Occipital lobe (tissue), 2 donors: ENCODE measurements around the gene SMURF1. TPM values are rescaled to one million over a fixed set of nuclear protein-coding genes. Genes with fewer than 3 reads are reported as not detected.
A peak's percentile ranks its signal among the peaks of the same experiment; 100 is the strongest.
"Not testable (repeated sequence)": the region's sequence is repeated elsewhere in the genome, so short reads cannot be mapped to it uniquely, and the experiment has no call there.

Source experiments
- DNase-seq: peaks from one replicate; lab custom pipeline; 2025; lab: John Stamatoyannopoulos, UW
- total RNA-seq: library from RNA; depleted of rRNA; stranded (reverse); fragments of >200 nt; gene quantifications from one replicate; pipeline ENCODE4 v1.2.3, GENCODE V29; 2014

Gene SMURF1
- total RNA-seq, 1 donor from 2014 or later: 24.6 TPM

GRCh38 chr7:99054781-99055180 is 89.1 kb downstream of the SMURF1 start:
- DNase-seq: no peak

GRCh38 chr7:99050971-99051370 is 92.9 kb downstream of the SMURF1 start:
- DNase-seq: no peak

DNA sequence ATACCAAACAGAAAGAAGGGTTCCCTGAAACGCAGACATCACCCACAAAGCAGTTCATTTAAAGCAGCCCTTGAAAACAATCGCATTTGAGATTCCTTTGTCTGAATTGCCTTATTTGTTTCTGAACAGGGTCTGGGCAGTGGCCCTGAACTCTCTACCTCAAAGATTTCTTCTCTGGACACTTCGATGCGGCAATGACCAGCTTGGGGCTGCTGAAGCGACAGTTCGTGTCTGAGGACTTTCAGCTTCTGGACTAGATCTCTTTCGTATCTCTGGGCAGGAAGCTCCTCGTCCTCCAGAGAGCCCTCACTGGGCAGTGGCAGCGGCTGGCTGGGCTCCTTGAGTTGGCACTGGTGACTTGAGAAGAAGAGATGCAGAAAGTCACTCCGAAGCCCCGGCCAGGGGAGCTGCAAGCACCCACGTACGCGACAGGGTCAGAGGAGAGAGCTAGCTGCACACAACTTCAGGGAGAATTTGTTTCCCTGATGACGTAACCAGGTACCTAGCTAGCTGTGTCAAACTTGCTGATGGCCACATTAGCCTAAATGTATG is 96.3 kb downstream of the SMURF1 start:
- DNase-seq: no peak

DNA sequence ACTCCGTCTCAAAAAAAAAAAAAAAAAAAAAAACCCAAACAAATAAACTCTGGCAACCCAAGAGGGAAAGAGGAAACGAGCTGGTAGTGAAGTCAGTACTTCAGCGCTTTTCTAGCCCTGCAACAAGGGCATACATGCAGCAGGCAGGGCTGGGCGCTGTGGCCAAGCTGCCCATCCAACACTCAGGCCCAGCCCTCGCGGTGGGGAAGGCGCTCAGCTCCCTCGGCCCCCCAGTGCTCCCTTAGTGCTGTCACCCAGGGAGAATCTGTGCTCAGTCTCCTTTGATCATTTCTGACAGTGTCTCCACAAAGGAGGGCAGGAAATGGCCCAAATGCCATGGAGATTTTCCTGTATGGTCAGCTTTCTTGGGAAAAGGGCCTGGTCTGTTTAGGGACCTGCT is 97.2 kb downstream of the SMURF1 start:
- no peak for DNase-seq

DNA sequence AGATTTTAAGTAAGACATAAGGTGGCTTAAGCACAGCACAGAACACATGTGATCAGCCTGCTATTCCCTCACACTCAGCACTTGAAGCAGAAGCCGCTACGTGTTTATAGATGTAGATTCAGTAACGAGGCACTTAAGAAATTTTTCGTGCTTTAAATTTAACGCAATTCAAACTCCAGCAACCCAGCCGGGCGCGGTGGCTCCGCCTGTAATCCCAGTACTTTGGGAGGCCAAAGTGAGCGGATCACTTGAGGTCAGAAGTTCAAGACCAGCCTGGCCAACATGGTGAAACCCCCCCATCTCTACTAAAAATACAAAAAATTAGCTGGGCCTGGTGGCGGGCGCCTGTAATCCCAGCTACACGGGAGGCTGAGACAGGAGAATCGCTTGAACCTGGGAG is 97.6 kb downstream of the SMURF1 start:
- not testable (repeated sequence) for DNase-seq

- DNase-seq: not testable (repeated sequence)
These were observed 99.0 kb downstream of the SMURF1 start for GRCh38 chr7:99044858-99045257.

GRCh38 chr7:99042957-99043356 is 101.0 kb downstream of the SMURF1 start:
- DNase-seq: no peak

- no peak for DNase-seq
These were observed 102.4 kb downstream of the SMURF1 start for GRCh38 chr7:99041526-99041925.

DNA sequence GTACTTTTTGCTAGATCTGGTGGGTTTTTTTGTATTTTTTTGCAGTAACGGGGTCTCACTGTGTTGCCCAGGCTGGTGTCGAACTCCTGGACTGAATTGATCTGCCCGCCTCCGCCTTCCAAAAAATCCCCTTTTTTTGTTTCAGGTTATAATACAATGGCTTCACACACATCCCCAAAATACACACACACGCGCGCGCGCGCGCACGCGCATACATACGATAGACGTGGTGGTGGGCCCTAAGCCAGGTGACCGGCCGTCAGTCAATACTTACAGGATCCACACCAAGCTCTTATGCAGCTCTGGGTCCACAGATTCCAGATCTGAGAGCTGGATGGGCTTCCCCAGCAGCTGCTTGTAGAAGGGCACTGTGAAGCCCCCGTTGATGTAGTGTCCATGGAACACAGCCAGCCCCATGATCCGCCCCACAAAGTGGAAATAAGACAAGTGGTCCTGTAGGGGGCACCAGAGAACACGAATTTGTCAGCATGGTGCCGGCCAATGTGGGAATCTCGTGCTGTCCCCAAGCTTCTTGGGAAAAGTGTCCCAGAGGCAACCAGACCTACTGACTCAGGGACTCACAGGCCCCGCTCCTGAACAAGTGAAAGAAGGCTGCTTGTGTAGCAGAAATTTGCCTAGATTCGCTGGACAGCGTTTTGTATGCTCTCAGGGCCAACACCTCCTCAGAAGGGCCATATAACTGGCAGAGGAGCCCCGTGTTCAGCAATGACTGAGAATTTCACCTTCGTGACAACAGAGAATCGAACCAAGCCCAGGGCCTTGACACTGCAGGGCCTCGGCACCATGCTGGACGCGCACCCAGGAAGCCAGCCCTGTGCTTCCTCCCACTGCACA is 103.6 kb downstream of the SMURF1 start:
- DNase-seq: peak; percentile 68

GRCh38 chr7:99039384-99039891 is 104.5 kb downstream of the SMURF1 start:
- DNase-seq: no peak

GRCh38 chr7:99038086-99038855 is 105.6 kb downstream of the SMURF1 start:
- no peak for DNase-seq

GRCh38 chr7:99037327-99037940 is 106.5 kb downstream of the SMURF1 start:
- DNase-seq: no peak

DNA sequence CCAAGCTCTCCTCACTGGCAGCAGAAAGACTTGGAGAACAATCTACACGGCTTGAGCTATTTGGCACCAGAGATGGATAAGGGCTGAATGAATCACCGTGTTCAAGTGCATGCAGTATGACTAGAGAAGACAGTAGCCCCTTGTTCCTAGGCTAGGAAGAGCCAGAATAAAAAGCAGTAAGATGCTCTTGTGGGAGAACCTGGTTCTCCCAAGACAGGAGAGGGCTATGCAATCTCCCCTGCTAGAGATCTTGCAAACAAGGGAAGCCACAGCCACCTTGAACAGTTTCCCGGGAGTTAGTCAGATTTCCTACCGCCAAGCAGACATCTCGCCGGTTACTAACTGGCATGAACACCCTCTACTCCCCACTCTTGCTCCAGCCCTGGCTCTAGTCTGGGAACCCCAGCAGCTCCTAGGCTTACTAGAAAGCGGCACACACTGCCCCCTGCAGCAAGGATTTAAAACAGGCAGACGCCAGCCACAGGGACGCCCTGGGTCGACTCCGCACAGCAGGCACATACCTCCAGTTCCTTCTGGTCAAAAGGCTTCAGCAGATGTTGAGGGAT is 107.3 kb downstream of the SMURF1 start:
- peak; percentile 67 for DNase-seq

- no peak for DNase-seq
These were observed 108.0 kb downstream of the SMURF1 start for GRCh38 chr7:99035723-99036545.

- no peak for DNase-seq
These were observed 108.8 kb downstream of the SMURF1 start for GRCh38 chr7:99034932-99035722.

DNA sequence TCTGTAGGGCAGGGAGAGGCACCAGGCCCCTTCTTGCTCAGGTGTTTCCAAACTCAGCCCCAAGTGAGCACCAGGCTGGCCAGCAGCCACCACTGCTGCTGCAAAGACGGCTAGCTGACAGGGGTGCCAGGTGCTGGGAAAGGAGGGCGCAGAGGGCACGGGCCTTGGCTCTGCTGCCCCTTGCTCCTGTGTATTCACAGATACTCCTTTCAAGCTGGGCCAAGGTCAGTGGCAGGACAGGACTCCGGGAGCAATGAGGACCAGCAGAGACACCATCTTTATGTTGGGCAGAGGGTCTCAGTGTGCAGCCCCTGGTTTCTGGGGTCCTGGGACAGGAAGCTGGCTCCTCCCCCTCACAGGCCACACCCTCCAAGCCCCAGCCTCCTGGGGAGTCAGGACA is 110.1 kb downstream of the SMURF1 start:
- DNase-seq: no peak

GRCh38 chr7:99032928-99033327 is 111.0 kb downstream of the SMURF1 start:
- no peak for DNase-seq

- DNase-seq: no peak
These were observed 112.4 kb downstream of the SMURF1 start for GRCh38 chr7:99031496-99031895.

- no peak for DNase-seq
These were observed 113.0 kb downstream of the SMURF1 start for GRCh38 chr7:99030951-99031350.

GRCh38 chr7:99030457-99030856 is 113.5 kb downstream of the SMURF1 start:
- no peak for DNase-seq
